ENCODE measurements around the gene ERVK3-1. TPM values are rescaled to one million over a fixed set of nuclear protein-coding genes. Genes with fewer than 3 reads are reported as not detected.

Gene ERVK3-1
- polyA plus RNA-seq, 1 experiment, result 34.3 TPM

- no peak for DNase-seq (ENCODE audit: low read depth)
- Histone ChIP-seq H3K27me3 (ENCODE audit: control insufficient read depth, insufficient read depth, low read length) (no peaks in the 10 kb centered on the region), H3K4me3 (ENCODE audit: low read depth, low read length) (peak overlapping the region; percentile 84), H3K36me3 (ENCODE audit: control insufficient read depth, insufficient read depth, low read length) (no peaks in the 10 kb centered on the region)
- POLR2A ChIA-PET, result interaction anchor here (0.6 kb wide), 2 partner anchors 22 to 264 kb away, joined by 3 to 4 read pairs; no protein-coding TSS in a partner anchor
- TF ChIP-seq, protein P1, sequence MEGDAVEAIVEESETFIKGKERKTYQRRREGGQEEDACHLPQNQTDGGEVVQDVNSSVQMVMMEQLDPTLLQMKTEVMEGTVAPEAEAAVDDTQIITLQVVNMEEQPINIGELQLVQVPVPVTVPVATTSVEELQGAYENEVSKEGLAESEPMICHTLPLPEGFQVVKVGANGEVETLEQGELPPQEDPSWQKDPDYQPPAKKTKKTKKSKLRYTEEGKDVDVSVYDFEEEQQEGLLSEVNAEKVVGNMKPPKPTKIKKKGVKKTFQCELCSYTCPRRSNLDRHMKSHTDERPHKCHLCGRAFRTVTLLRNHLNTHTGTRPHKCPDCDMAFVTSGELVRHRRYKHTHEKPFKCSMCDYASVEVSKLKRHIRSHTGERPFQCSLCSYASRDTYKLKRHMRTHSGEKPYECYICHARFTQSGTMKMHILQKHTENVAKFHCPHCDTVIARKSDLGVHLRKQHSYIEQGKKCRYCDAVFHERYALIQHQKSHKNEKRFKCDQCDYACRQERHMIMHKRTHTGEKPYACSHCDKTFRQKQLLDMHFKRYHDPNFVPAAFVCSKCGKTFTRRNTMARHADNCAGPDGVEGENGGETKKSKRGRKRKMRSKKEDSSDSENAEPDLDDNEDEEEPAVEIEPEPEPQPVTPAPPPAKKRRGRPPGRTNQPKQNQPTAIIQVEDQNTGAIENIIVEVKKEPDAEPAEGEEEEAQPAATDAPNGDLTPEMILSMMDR (IDR thresholded peaks at IDR 0.05; ENCODE audit: insufficient read depth, low read depth, low read length), result no peak
- CTCF ChIA-PET, result no interaction called here
These were observed 27.2 kb upstream of the ERVK3-1 start for GRCh38 chr19:58277748-58278540.

DNA sequence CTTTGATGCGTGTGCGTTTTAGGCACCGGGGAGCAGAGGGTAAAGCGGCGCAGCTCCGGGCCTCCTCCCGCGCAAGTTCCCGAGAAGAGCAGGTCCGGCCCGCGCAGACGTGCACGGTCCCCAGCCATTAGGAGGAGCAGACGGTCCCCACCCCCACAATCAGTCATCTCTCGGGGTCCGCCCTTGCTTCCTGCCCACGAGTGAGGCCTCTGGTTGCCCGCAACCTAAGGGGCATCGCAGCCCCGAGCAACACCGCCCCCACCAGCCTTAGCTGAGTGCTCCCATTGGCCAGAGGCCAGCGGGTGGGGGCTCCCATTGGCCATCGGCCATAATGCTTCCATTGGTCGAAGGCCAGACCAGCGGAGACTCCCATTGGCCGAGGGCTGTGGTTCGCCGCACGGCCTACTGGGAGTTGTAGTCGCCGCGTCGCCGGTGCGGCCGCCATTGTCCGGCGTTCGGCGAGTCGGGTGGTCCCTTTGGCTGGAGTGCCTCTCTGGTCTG lies 26.6 kb upstream of the ERVK3-1 start, which contains the start of gene ZNF8:
Gene ZNF8, plus strand, starts transcription at position 415 of the 501 bp plus-strand sequence. CDS start 127 bp downstream, outside the sequence.
- Histone ChIP-seq H3K27me3 (ENCODE audit: control insufficient read depth, insufficient read depth, low read length) (no peaks in the 10 kb centered on the region), H3K36me3 (ENCODE audit: control insufficient read depth, insufficient read depth, low read length) (no peaks in the 10 kb centered on the region), H3K4me3 (ENCODE audit: low read depth, low read length) (peak within 1 kb of the TSS; percentile 84)
- ChIA-PET POLR2A (interaction anchor here (0.6 kb wide), 2 partner anchors 21 to 265 kb away, joined by 3 to 4 read pairs; no protein-coding TSS in a partner anchor), CTCF (no interaction called here)
- peak; percentile 87 for DNase-seq (ENCODE audit: low read depth)
- TF ChIP-seq, protein P1 (IDR thresholded peaks at IDR 0.05; ENCODE audit: insufficient read depth, low read depth, low read length), result no peak

GRCh38 chr19:58279042-58279924 lies 25.9 kb upstream of the ERVK3-1 start:
- H3K4me3 ChIP-seq (ENCODE audit: low read depth, low read length), result peak overlapping the region; percentile 84
- DNase-seq (ENCODE audit: low read depth), result no peak
- H3K36me3 ChIP-seq (ENCODE audit: control insufficient read depth, insufficient read depth, low read length), result no peaks in the 10 kb centered on the region
- CTCF ChIA-PET, result no interaction called here
- H3K27me3 ChIP-seq (ENCODE audit: control insufficient read depth, insufficient read depth, low read length), result no peaks in the 10 kb centered on the region
- POLR2A ChIA-PET, result interaction anchor here (0.6 kb wide), 1 partner anchor 266 kb away, joined by 4 read pairs; no protein-coding TSS in a partner anchor
- TF ChIP-seq, protein P1 (IDR thresholded peaks at IDR 0.05; ENCODE audit: insufficient read depth, low read depth, low read length), result no peak

DNA sequence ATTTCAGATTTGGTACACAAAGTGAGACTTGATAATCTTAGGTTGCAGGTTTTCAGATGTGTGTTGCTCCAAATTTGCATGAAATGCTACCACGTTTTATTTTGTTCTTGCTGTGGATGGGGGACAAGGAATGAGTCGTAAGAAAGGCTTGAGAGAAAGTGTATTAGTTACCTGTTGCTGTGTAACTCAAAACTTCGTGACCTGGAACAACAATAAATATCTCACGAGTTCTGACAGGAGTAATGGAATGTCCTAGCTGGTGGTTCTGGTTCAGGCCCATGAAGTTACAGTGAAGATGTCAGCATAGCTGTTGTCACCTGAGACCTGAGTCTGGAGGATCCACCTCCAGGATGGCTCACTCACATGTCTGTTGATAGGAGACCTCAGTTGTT lies 25.3 kb upstream of the ERVK3-1 start:
- H3K36me3 ChIP-seq (ENCODE audit: control insufficient read depth, insufficient read depth, low read length), result no peaks in the 10 kb centered on the region

More for the DNA sequence above, 25.3 kb upstream of the ERVK3-1 start:
- H3K4me3 ChIP-seq (ENCODE audit: low read depth, low read length), result peak overlapping the region; percentile 84
- DNase-seq (ENCODE audit: low read depth), result no peak
- H3K27me3 ChIP-seq (ENCODE audit: control insufficient read depth, insufficient read depth, low read length), result no peaks in the 10 kb centered on the region
- ChIA-PET POLR2A (no interaction called here), CTCF (interaction anchor here (1.1 kb wide), 1 partner anchor 21 kb away, joined by 3 read pairs; no protein-coding TSS in a partner anchor)
- TF ChIP-seq, protein P1 (IDR thresholded peaks at IDR 0.05; ENCODE audit: insufficient read depth, low read depth, low read length), result no peak
